Skeletal muscle tissue (tissue), 4 donors: ENCODE results near the gene COX7B2. TPM values are rescaled to one million over a fixed set of nuclear protein-coding genes. Genes with fewer than 3 reads are reported as not detected.

Experiments used
- H3K27ac ChIP-seq: one replicate; pipeline ENCODE4 v1.7.0; 2013; ENCODE audit warnings: mild to moderate bottlenecking, low read depth, low read length, inconsistent platforms
- H3K27me3 ChIP-seq, 3 donors: one replicate each; pipeline ENCODE4 v1.7.0; 2013; ENCODE audit warnings: low read length in 3 of 3; ENCODE audit not compliant: control insufficient read depth in 3 of 3, insufficient read depth in 3 of 3
- H3K36me3 ChIP-seq, 3 donors: one replicate each; pipeline ENCODE4 v1.7.0; 2013; ENCODE audit warnings: low read length in 3 of 3; ENCODE audit not compliant: control insufficient read depth in 3 of 3, insufficient read depth in 3 of 3
- H3K4me1 ChIP-seq, 3 donors: one replicate each; pipeline ENCODE4 v1.7.0; 2013; ENCODE audit warnings: low read length in 3 of 3, mild to moderate bottlenecking in 3 of 3; ENCODE audit not compliant: control insufficient read depth in 3 of 3, insufficient read depth in 3 of 3
- H3K4me3 ChIP-seq, 3 donors: one replicate each; pipeline ENCODE4 v1.7.0; 2013; ENCODE audit warnings: low read length in 3 of 3
- H3K9ac ChIP-seq, 3 donors: one replicate each; pipeline ENCODE4 v1.7.0; 2013; ENCODE audit warnings: low read length in 3 of 3, mild to moderate bottlenecking in 3 of 3, moderate library complexity in 2 of 3, low read depth in 1 of 3
- H3K9me3 ChIP-seq, 3 donors: one replicate each; pipeline ENCODE4 v1.7.0; 2013; ENCODE audit warnings: low read length in 3 of 3; ENCODE audit not compliant: control insufficient read depth in 3 of 3
- total RNA-seq: library from RNA; depleted of rRNA; stranded (reverse); fragments of >200 nt; gene quantifications from one replicate; pipeline ENCODE4 v1.2.3, GENCODE V29; 2014
- donor health status: Osteomylitis.

COX7B2 gene
- total RNA-seq, 1 donor from 2014 or later: not detected

GRCh38 chr4:46850026-46850425, 59.0 kb downstream of the COX7B2 start:
- Histone ChIP-seq H3K9me3 (no peaks in the 10 kb centered on the region), H3K4me3 (no peak overlapping the region), H3K27ac (no peak overlapping the region), H3K27me3 (no peaks in the 10 kb centered on the region), H3K36me3 (no peaks in the 10 kb centered on the region), H3K9ac (no peak overlapping the region), H3K4me1 (no peaks in the 10 kb centered on the region)

- Histone ChIP-seq H3K4me3 (no peak overlapping the region), H3K27ac (no peak overlapping the region), H3K27me3 (no peaks in the 10 kb centered on the region), H3K4me1 (no peaks in the 10 kb centered on the region), H3K9me3 (no peaks in the 10 kb centered on the region), H3K9ac (no peak overlapping the region), H3K36me3 (no peaks in the 10 kb centered on the region)
These were observed 64.6 kb downstream of the COX7B2 start for GRCh38 chr4:46844325-46844917.

- Histone ChIP-seq H3K27me3 (no peaks in the 10 kb centered on the region), H3K4me1 (no peaks in the 10 kb centered on the region)
These were observed 69.9 kb downstream of the COX7B2 start for GRCh38 chr4:46839128-46839527.

GRCh38 chr4:46837639-46838038, 71.4 kb downstream of the COX7B2 start:
- Histone ChIP-seq H3K27me3 (no peaks in the 10 kb centered on the region), H3K4me3 (no peak overlapping the region), H3K27ac (no peak overlapping the region), H3K9me3 (no peaks in the 10 kb centered on the region), H3K9ac (no peak overlapping the region), H3K36me3 (no peaks in the 10 kb centered on the region), H3K4me1 (no peaks in the 10 kb centered on the region)

More at GRCh38 chr4:46839128-46839527, 69.9 kb downstream of the COX7B2 start:
- H3K4me3 ChIP-seq: no peak overlapping the region
- H3K9ac ChIP-seq: no peak overlapping the region
- no peaks in the 10 kb centered on the region for H3K36me3 ChIP-seq
- no peak overlapping the region for H3K27ac ChIP-seq
- H3K9me3 ChIP-seq: no peaks in the 10 kb centered on the region

GRCh38 chr4:46836584-46836983, 72.5 kb downstream of the COX7B2 start:
- Histone ChIP-seq H3K27ac (no peak overlapping the region), H3K36me3 (no peaks in the 10 kb centered on the region), H3K27me3 (no peaks in the 10 kb centered on the region), H3K9ac (no peak overlapping the region), H3K4me3 (no peak overlapping the region), H3K4me1 (no peaks in the 10 kb centered on the region), H3K9me3 (no peaks in the 10 kb centered on the region)

GRCh38 chr4:46830971-46831454, 78.0 kb downstream of the COX7B2 start:
- Histone ChIP-seq H3K27me3 (no peaks in the 10 kb centered on the region), H3K9ac (no peak overlapping the region), H3K9me3 (no peaks in the 10 kb centered on the region), H3K4me1 (no peaks in the 10 kb centered on the region), H3K27ac (no peak overlapping the region), H3K36me3 (no peaks in the 10 kb centered on the region), H3K4me3 (no peak overlapping the region)

GRCh38 chr4:46820154-46820553, 88.9 kb downstream of the COX7B2 start:
- Histone ChIP-seq H3K27me3 (no peaks in the 10 kb centered on the region), H3K36me3 (no peaks in the 10 kb centered on the region), H3K4me3 (no peak overlapping the region), H3K9me3 (peaks cover 0 to 1% (median 0%) of the 10 kb centered on the region in 3 donors), H3K4me1 (no peaks in the 10 kb centered on the region), H3K27ac (no peak overlapping the region), H3K9ac (no peak overlapping the region)

GRCh38 chr4:46819095-46819494, 90.0 kb downstream of the COX7B2 start:
- Histone ChIP-seq H3K9me3 (no peaks in the 10 kb centered on the region), H3K4me3 (no peak overlapping the region), H3K9ac (no peak overlapping the region), H3K27me3 (no peaks in the 10 kb centered on the region), H3K4me1 (no peaks in the 10 kb centered on the region), H3K27ac (no peak overlapping the region), H3K36me3 (no peaks in the 10 kb centered on the region)

- Histone ChIP-seq H3K27ac (no peak overlapping the region), H3K36me3 (no peaks in the 10 kb centered on the region), H3K4me1 (no peaks in the 10 kb centered on the region), H3K4me3 (no peak overlapping the region), H3K9ac (no peak overlapping the region), H3K27me3 (no peaks in the 10 kb centered on the region), H3K9me3 (no peaks in the 10 kb centered on the region)
These were observed 90.4 kb downstream of the COX7B2 start for GRCh38 chr4:46818604-46819003.

GRCh38 chr4:46817806-46818205, 91.2 kb downstream of the COX7B2 start:
- Histone ChIP-seq H3K36me3 (no peaks in the 10 kb centered on the region), H3K4me1 (no peaks in the 10 kb centered on the region), H3K9ac (no peak overlapping the region), H3K27ac (no peak overlapping the region), H3K27me3 (no peaks in the 10 kb centered on the region), H3K9me3 (no peaks in the 10 kb centered on the region), H3K4me3 (no peak overlapping the region)
